Stimulated activated CD8-positive, alpha-beta memory T cell treated with anti-CD3 and anti-CD28 coated beads, Interleukin-15, amount 100 ng/mL, for 48 hours (primary cell): ENCODE measurements around the gene AP5Z1.
"Not testable (repeated sequence)": the region's sequence is repeated elsewhere in the genome, so short reads cannot be mapped to it uniquely, and the experiment has no call there.

Source experiments
- DNase-seq, 2 donors: peaks; one replicate each; pipeline ENCODE4 v3.0.0-alpha.2; 2020; ENCODE audit warnings: low read depth in 2 of 2

The AP5Z1 gene

GRCh38 chr7:4788627-4789189 is 13.3 kb downstream of the AP5Z1 start:
- DNase-seq = no peak

- DNase-seq = no peak
Measured at GRCh38 chr7:4789194-4790077, 14.0 kb downstream of the AP5Z1 start.

GRCh38 chr7:4790078-4790465 is 14.6 kb downstream of the AP5Z1 start:
- DNase-seq = no peak

GRCh38 chr7:4790516-4790991 is 15.1 kb downstream of the AP5Z1 start:
- DNase-seq = no peak

- no peak for DNase-seq
Measured at GRCh38 chr7:4791101-4791737, 15.8 kb downstream of the AP5Z1 start.

- peak; percentile 68 to 72 for DNase-seq
Measured at GRCh38 chr7:4791738-4792536, 16.5 kb downstream of the AP5Z1 start.

- no peak for DNase-seq
Measured at GRCh38 chr7:4792537-4793126, 17.2 kb downstream of the AP5Z1 start.

GRCh38 chr7:4793385-4793993 is 18.1 kb downstream of the AP5Z1 start:
- not testable (repeated sequence) for DNase-seq

GRCh38 chr7:4794171-4794570 is 18.7 kb downstream of the AP5Z1 start:
- DNase-seq = not testable (repeated sequence)

GRCh38 chr7:4794591-4795350 is 19.3 kb downstream of the AP5Z1 start:
- DNase-seq = no peak

GRCh38 chr7:4796453-4796852 is 21.0 kb downstream of the AP5Z1 start:
- no peak for DNase-seq

- peak; percentile 37 to 48 for DNase-seq
Measured at GRCh38 chr7:4797858-4798705, 22.7 kb downstream of the AP5Z1 start.

- DNase-seq = no peak
Measured at GRCh38 chr7:4798706-4799235, 23.3 kb downstream of the AP5Z1 start.

GRCh38 chr7:4799508-4800268 is 24.3 kb downstream of the AP5Z1 start:
- no peak for DNase-seq

GRCh38 chr7:4800487-4800886 is 25.1 kb downstream of the AP5Z1 start:
- no peak for DNase-seq

- no peak for DNase-seq
Measured at GRCh38 chr7:4800926-4801838, 25.8 kb downstream of the AP5Z1 start.

GRCh38 chr7:4801839-4802231 is 26.4 kb downstream of the AP5Z1 start:
- no peak for DNase-seq
